HCT116 (cell line): ENCODE data around the gene LCN2. TPM values are rescaled to one million over a fixed set of nuclear protein-coding genes. Genes with fewer than 3 reads are reported as not detected.

ENCODE experiments used
- ATAC-seq: fragments of 200-7000 bp; cut with Tn5 transposase; 2 replicates; pipeline ENCODE4 v1.9.1; 2020; ENCODE audit warnings: mild to moderate bottlenecking, moderate library complexity
- BruUV-seq: library from RNA; stranded (reverse); fragments of 400-500 nt; replicated peaks from 2 replicates; lab custom pipeline; 2021; lab: Mats Ljungman, UMichigan
- CTCF ChIA-PET: fragments of 300-600 bp; sonication (Branson Sonifier 250); formaldehyde crosslinking; loops from one replicate; lab custom pipeline; 2021; ENCODE audit warnings: antibody characterized with exemption; lab: Charles Lee
- POLR2A ChIA-PET: fragments of 300-600, 350-600 bp; sonication (Branson Sonifier 250); formaldehyde crosslinking; loops from one replicate; lab custom pipeline; 2021; ENCODE audit warnings: antibody characterized with exemption; lab: Charles Lee
- RAD21 ChIA-PET, 2 experiments: fragments of 300-600 bp; sonication (Branson Sonifier 250); formaldehyde crosslinking; loops; one replicate each; lab custom pipeline; 2023; ENCODE audit warnings: low total read pairs in 2 of 2; ENCODE audit not compliant: uncharacterized antibody in 2 of 2, unreplicated experiment in 2 of 2, low non-redundant PET in 1 of 2; lab: Charles Lee
- DNase-seq: peaks from one replicate; pipeline ENCODE4 v3.0.0-alpha.2; 2010; ENCODE audit warnings: low read depth, low spot score
- H2AFZ ChIP-seq: fragments of 200-600 bp; shearing (Covaris generic), sonication (generic); 2 replicates; pipeline ENCODE4 v1.6.1; 2017; ENCODE audit warnings: low read depth, mixed run types, mixed read lengths, antibody characterized with exemption, low read length; ENCODE audit not compliant: poor library complexity, severe bottlenecking
- H3K27ac ChIP-seq: 2 replicates; pipeline ENCODE4 v1.5.1; 2012; ENCODE audit warnings: low read depth, low read length
- H3K27me3 ChIP-seq: fragments of 200-600 bp; sonication (generic); 2 replicates; pipeline ENCODE4 v1.6.1; 2016; ENCODE audit warnings: mixed run types, low read length, mixed read lengths; ENCODE audit not compliant: insufficient read depth
- H3K36me3 ChIP-seq, 2 experiments: fragments of 200-500 bp in 1 of 2; fragments of 200-600 bp in 1 of 2; sonication (Bioruptor generic) in 1 of 2; sonication (generic) in 1 of 2; 2 replicates each; pipeline versions ENCODE4 v1.5.1 to v1.6.1; 2014 to 2016; ENCODE audit warnings: low read length in 2 of 2, inconsistent platforms in 1 of 2, mixed read lengths in 1 of 2, mixed run types in 1 of 2; ENCODE audit not compliant: insufficient read depth in 2 of 2, control insufficient read depth in 1 of 2
- H3K4me1 ChIP-seq, 2 experiments: fragments of 200-600 bp in 1 of 2; sonication (generic) in 1 of 2; 2 replicates each; pipeline versions ENCODE4 v1.5.1 to v1.6.1; 2012 to 2017; ENCODE audit warnings: low read length in 2 of 2, inconsistent platforms in 1 of 2, mild to moderate bottlenecking in 1 of 2, mixed read lengths in 1 of 2, mixed run types in 1 of 2, moderate library complexity in 1 of 2; ENCODE audit not compliant: insufficient read depth in 2 of 2, control insufficient read depth in 1 of 2
- H3K4me2 ChIP-seq: fragments of 200-600 bp; sonication (generic); 2 replicates; pipeline ENCODE4 v1.6.1; 2017; ENCODE audit warnings: mixed run types, low read length, mixed read lengths
- H3K4me3 ChIP-seq, 2 experiments: fragments of 200-600 bp in 1 of 2; sonication (generic) in 1 of 2; replicated peaks in 1 of 2; 2 replicates each; pipeline ENCODE4 v1.5.1; 2011 to 2016; ENCODE audit warnings: low read length in 2 of 2, control low read depth in 1 of 2, low read depth in 1 of 2, mild to moderate bottlenecking in 1 of 2, mixed read lengths in 1 of 2, mixed run types in 1 of 2
- H3K79me2 ChIP-seq: fragments of 200-600 bp; sonication (generic); 2 replicates; pipeline ENCODE4 v1.6.1; 2017; ENCODE audit warnings: mild to moderate bottlenecking, mixed run types, low read length, moderate library complexity, mixed read lengths; ENCODE audit not compliant: insufficient read depth
- H3K9ac ChIP-seq: fragments of 200-600 bp; sonication (generic); 2 replicates; pipeline ENCODE4 v1.6.1; 2016; ENCODE audit warnings: low read length, mixed read lengths
- H3K9me2 ChIP-seq: fragments of 200-600 bp; sonication (generic), shearing (Covaris generic); 2 replicates; pipeline ENCODE4 v1.6.1; 2017; ENCODE audit warnings: mixed run types, mild to moderate bottlenecking, moderate library complexity; ENCODE audit not compliant: insufficient read depth
- H3K9me3 ChIP-seq, 2 experiments: fragments of 200-500 bp in 1 of 2; fragments of 200-600 bp in 1 of 2; sonication (Bioruptor generic) in 1 of 2; sonication (generic) in 1 of 2; 2 replicates each; pipeline ENCODE4 v1.6.1; 2014 to 2017; ENCODE audit warnings: low read length in 2 of 2, mixed read lengths in 2 of 2, inconsistent platforms in 1 of 2, low read depth in 1 of 2, mild to moderate bottlenecking in 1 of 2, mixed run types in 1 of 2, moderate library complexity in 1 of 2; ENCODE audit not compliant: control insufficient read depth in 1 of 2, insufficient read depth in 1 of 2
- H4K20me1 ChIP-seq: fragments of 200-600 bp; sonication (generic), shearing (Covaris generic); 2 replicates; pipeline ENCODE4 v1.6.1; 2017; ENCODE audit warnings: mixed run types, mild to moderate bottlenecking, moderate library complexity; ENCODE audit not compliant: insufficient read depth
- EGR1 ChIP-seq: IDR thresholded peaks from 2 replicates; pipeline ENCODE4 v1.6.1; 2012; ENCODE audit warnings: low read depth
- ELF1 ChIP-seq: IDR thresholded peaks from 2 replicates; pipeline ENCODE4 v1.6.1; 2012; ENCODE audit warnings: low read depth, borderline replicate concordance
- REST ChIP-seq: IDR thresholded peaks from 2 replicates; pipeline ENCODE4 v1.6.1; 2012; ENCODE audit warnings: low read depth
- intact Hi-C: fragments of 100-400 bp; cut with micrococcal nuclease; formaldehyde crosslinking; loops from 2 replicates; pipeline ENCODE4 v1.10.0; 2022
- total RNA-seq: library from RNA; stranded (reverse); gene quantifications from one replicate; pipeline ENCODE4 v1.2.1, GENCODE V29; 2021; ENCODE audit not compliant: unreplicated experiment
- TF ChIP-seq, protein P1 (sequence below): IDR thresholded peaks from 2 replicates; pipeline ENCODE4 v1.6.1; 2012

The LCN2 gene
- total RNA-seq, 1 experiment from 2014 or later = 9.2 TPM

DNA sequence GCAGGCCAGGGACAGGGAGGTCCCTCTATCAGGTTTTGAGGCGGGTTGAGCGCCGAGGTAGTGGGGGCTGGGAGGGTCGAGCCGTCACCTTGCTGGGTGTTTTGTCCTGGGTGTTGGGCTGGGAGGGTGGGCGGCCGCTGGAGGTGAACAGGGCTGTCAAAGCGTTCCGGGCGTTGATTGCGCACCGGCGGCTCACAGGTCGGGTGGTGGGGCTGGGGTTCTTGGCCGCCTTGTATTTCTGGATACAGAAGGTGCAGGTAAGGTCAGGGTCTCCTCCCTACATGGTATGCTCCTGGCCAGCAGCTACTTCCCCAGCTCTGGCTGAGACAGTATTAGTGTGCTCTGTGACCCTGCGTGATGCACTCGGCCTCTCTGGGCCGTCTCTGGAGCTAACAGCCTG lies 16.9 kb downstream of the LCN2 start (continued):
- no peak for TF ChIP-seq REST

DNA sequence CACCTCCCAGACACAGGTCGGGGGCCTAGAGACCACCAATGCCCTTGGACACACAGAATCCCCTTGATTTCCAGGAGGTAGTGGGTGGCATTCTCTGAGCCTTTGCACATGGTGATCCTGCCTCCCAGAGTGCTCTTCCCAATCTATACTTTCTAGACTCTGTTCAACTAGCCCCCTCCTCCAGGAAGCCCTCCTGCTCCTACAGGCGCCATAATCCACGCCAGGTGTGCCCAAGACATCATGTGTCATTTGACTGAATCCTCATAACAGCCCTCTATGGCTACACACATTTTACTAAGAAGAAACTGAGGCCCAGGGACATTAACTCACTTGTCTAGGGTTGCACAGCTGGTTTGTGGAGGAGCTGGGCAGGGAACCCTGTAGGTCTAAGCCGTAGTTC lies 18.0 kb downstream of the LCN2 start:
- POLR2A ChIA-PET = no interaction called here
- no peak overlapping the region for H3K9ac ChIP-seq
- no peaks in the 10 kb centered on the region for H3K9me3 ChIP-seq
- intact Hi-C loops = no loop called here
- H3K4me3 ChIP-seq = no peak overlapping the region
- no peak overlapping the region for H3K4me2 ChIP-seq
- no peaks in the 10 kb centered on the region; a peak in 1 of 4 replicates for H3K4me1 ChIP-seq
- no peak overlapping the region for H3K27ac ChIP-seq
- CTCF ChIA-PET = no interaction called here
- ATAC-seq (no peak), DNase-seq (no peak)
- no peaks in the 10 kb centered on the region; the same call in 1 of the 2 replicates for H3K79me2 ChIP-seq
- H3K36me3 ChIP-seq = peaks cover 20 to 25% of the 10 kb centered on the region in 2 experiments; a peak in 3 of 4 replicates
- H3K27me3 ChIP-seq = no peaks in the 10 kb centered on the region
- BruUV-seq = no TSS peak
- no peaks in the 10 kb centered on the region for H4K20me1 ChIP-seq
- no peak for TF ChIP-seq EGR1
- TF ChIP-seq ELF1 = no peak
- TF ChIP-seq, protein P1, sequence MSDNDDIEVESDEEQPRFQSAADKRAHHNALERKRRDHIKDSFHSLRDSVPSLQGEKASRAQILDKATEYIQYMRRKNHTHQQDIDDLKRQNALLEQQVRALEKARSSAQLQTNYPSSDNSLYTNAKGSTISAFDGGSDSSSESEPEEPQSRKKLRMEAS = no peak
- RAD21 ChIA-PET = no interaction called here
- H3K9me2 ChIP-seq = no peaks in the 10 kb centered on the region
- no peak overlapping the region for H2AFZ ChIP-seq
